ENCODE measurements around the gene UBP1. TPM values are rescaled to one million over a fixed set of nuclear protein-coding genes. Genes with fewer than 3 reads are reported as not detected.
"Not testable (repeated sequence)": the region's sequence is repeated elsewhere in the genome, so short reads cannot be mapped to it uniquely, and the experiment has no call there.

Gene UBP1
- total RNA-seq, 1 donor from 2014 or later, result 61.8 TPM

GRCh38 chr3:33473813-33474212, 33.6 kb upstream of the UBP1 start:
- Mint-ChIP-seq H3K4me1 (ENCODE audit: low read depth) (no peaks in the 10 kb centered on the region), H3K4me3 (ENCODE audit: unreplicated experiment) (no peak overlapping the region), H3K9me3 (ENCODE audit: low read depth) (no peaks in the 10 kb centered on the region), H3K27ac (ENCODE audit: unreplicated experiment) (no peak overlapping the region), H3K36me3 (ENCODE audit: low read depth) (no peaks in the 10 kb centered on the region), H3K27me3 (ENCODE audit: low read depth) (no peaks in the 10 kb centered on the region)
- DNase-seq (ENCODE audit: low spot score), result no peak
- TF ChIP-seq, protein P1, sequence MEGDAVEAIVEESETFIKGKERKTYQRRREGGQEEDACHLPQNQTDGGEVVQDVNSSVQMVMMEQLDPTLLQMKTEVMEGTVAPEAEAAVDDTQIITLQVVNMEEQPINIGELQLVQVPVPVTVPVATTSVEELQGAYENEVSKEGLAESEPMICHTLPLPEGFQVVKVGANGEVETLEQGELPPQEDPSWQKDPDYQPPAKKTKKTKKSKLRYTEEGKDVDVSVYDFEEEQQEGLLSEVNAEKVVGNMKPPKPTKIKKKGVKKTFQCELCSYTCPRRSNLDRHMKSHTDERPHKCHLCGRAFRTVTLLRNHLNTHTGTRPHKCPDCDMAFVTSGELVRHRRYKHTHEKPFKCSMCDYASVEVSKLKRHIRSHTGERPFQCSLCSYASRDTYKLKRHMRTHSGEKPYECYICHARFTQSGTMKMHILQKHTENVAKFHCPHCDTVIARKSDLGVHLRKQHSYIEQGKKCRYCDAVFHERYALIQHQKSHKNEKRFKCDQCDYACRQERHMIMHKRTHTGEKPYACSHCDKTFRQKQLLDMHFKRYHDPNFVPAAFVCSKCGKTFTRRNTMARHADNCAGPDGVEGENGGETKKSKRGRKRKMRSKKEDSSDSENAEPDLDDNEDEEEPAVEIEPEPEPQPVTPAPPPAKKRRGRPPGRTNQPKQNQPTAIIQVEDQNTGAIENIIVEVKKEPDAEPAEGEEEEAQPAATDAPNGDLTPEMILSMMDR (IDR thresholded peaks at IDR 0.05), result no peak

DNA sequence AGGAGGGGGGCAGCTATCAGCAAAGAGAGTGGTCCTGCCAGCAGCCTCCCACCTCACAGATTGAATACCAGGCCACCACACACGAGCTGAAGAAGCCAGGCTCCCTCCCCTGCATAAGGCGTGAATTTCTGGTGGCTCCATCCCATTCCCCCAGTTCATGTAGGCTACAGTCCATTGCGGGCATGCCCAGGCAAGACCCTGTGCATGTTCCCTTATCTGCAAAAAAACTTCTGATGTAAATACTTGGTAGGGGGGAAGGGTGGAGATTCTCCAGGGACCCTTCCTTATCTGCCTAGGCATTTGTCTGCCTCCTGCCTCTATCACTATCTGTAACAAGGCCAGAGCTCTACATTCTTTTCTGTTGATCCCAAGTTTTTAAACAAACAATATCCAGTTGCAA, 27.6 kb upstream of the UBP1 start:
- TF ChIP-seq, protein P1 (IDR thresholded peaks at IDR 0.05), result no peak
- DNase-seq (ENCODE audit: low spot score), result no peak
- no peak overlapping the region for H3K27ac Mint-ChIP-seq (ENCODE audit: unreplicated experiment)
- no peaks in the 10 kb centered on the region for H3K27me3 Mint-ChIP-seq (ENCODE audit: low read depth)
- peaks cover 2% of the 10 kb centered on the region for H3K36me3 Mint-ChIP-seq (ENCODE audit: low read depth)
- no peaks in the 10 kb centered on the region for H3K9me3 Mint-ChIP-seq (ENCODE audit: low read depth)
- H3K4me1 Mint-ChIP-seq (ENCODE audit: low read depth), result no peaks in the 10 kb centered on the region
- H3K4me3 Mint-ChIP-seq (ENCODE audit: unreplicated experiment), result no peak overlapping the region

DNA sequence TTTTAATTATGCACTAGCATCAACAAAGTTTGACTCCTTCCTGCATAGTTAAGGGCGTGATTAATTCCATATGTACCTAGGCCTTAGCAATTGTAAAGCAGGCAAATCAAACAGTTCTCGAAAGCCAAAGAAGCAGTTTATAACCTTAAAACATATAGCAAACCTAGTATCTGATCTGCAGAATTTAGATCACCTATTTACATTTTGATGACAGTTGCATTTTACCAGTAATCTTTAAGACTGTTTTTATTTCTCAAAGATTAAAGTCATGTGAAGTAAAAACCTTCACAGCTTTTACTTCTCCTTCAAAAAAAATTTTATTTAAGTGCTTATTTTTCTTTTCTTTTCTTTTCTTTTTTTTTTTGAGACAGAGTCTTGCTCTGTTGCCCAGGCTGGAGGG, 20.9 kb upstream of the UBP1 start:
- Mint-ChIP-seq H3K4me1 (ENCODE audit: low read depth) (no peaks in the 10 kb centered on the region), H3K4me3 (ENCODE audit: unreplicated experiment) (no peak overlapping the region), H3K9me3 (ENCODE audit: low read depth) (no peaks in the 10 kb centered on the region), H3K27ac (ENCODE audit: unreplicated experiment) (no peak overlapping the region), H3K27me3 (ENCODE audit: low read depth) (no peaks in the 10 kb centered on the region), H3K36me3 (ENCODE audit: low read depth) (no peaks in the 10 kb centered on the region)
- DNase-seq (ENCODE audit: low spot score), result no peak
- TF ChIP-seq, protein P1 (IDR thresholded peaks at IDR 0.05), result no peak

GRCh38 chr3:33459577-33459976, 19.4 kb upstream of the UBP1 start:
- H3K27me3 Mint-ChIP-seq (ENCODE audit: low read depth); H3K27ac Mint-ChIP-seq (ENCODE audit: unreplicated experiment); DNase-seq (ENCODE audit: low spot score); H3K4me3 Mint-ChIP-seq (ENCODE audit: unreplicated experiment); H3K4me1 Mint-ChIP-seq (ENCODE audit: low read depth); H3K9me3 Mint-ChIP-seq (ENCODE audit: low read depth); H3K36me3 Mint-ChIP-seq (ENCODE audit: low read depth): not testable (repeated sequence)

DNA sequence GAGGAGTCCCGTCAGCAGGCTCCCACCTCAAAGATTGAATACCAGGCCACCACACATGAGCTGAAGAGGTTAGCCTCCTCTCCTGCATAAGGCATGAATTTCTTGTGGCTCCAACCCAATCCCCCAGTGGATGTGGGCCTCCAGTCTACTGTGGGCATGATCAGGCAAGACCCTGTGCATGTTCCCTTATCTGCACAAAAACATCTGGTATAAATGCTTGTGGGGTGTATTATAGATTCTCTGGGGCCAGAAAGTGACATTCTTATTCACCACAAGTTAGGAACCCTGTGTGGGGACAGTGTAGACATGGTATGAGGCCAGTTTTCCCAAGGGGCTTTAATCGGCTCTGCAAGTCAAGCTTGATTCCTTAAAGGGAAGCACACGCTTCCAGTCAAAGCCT, 18.2 kb upstream of the UBP1 start:
- TF ChIP-seq, protein P1 (IDR thresholded peaks at IDR 0.05), result no peak
- Mint-ChIP-seq H3K4me1 (ENCODE audit: low read depth) (no peaks in the 10 kb centered on the region), H3K4me3 (ENCODE audit: unreplicated experiment) (no peak overlapping the region), H3K27me3 (ENCODE audit: low read depth) (no peaks in the 10 kb centered on the region), H3K9me3 (ENCODE audit: low read depth) (peaks cover 4% of the 10 kb centered on the region), H3K36me3 (ENCODE audit: low read depth) (peaks cover 7% of the 10 kb centered on the region), H3K27ac (ENCODE audit: unreplicated experiment) (no peak overlapping the region)
- DNase-seq (ENCODE audit: low spot score), result no peak

DNA sequence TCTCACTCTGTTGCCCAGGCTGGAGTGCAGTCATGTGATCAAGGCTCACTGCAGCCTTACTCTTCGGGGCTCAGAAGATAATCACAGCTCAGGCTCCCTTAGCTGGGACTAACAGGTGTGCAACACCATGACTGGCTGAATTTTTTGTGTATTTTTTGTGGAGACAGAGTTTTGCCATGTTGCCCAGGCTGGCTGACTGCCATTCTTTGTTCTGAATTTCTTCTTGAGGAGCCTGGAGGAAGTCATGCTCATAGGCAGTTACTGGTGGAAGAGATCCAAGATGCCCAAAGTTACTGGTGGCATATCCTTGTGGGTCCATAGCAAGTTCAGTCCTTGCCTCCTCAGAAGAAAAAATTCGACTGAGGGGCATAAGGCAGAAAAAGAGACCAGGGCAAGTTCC, 16.6 kb upstream of the UBP1 start:
- no peak overlapping the region for H3K27ac Mint-ChIP-seq (ENCODE audit: unreplicated experiment)
- H3K27me3 Mint-ChIP-seq (ENCODE audit: low read depth), result no peaks in the 10 kb centered on the region
- TF ChIP-seq, protein P1 (IDR thresholded peaks at IDR 0.05), result no peak
- peaks cover 7% of the 10 kb centered on the region for H3K36me3 Mint-ChIP-seq (ENCODE audit: low read depth)
- DNase-seq (ENCODE audit: low spot score), result no peak
- H3K9me3 Mint-ChIP-seq (ENCODE audit: low read depth), result peaks cover 4% of the 10 kb centered on the region
- no peaks in the 10 kb centered on the region for H3K4me1 Mint-ChIP-seq (ENCODE audit: low read depth)
- H3K4me3 Mint-ChIP-seq (ENCODE audit: unreplicated experiment), result no peak overlapping the region

Measured in chondrocyte (in vitro differentiated cells).